Osteoblast (primary cell): Measurements from ENCODE around the gene CNN2. TPM values are rescaled to one million over a fixed set of nuclear protein-coding genes. Genes with fewer than 3 reads are reported as not detected.

Source experiments
- DNase-seq: peaks from one replicate; pipeline ENCODE4 v3.0.0; 2011; ENCODE audit warnings: low spot score, mixed read lengths; ENCODE audit not compliant: insufficient read length; ENCODE audit errors: missing footprints
- H2AFZ ChIP-seq: 2 replicates; pipeline ENCODE4 v1.6.0; 2011; ENCODE audit warnings: mild to moderate bottlenecking, low read length
- H3K27ac ChIP-seq: 2 replicates; pipeline ENCODE4 v1.5.1; 2011; ENCODE audit warnings: mild to moderate bottlenecking, low read depth, low read length, moderate library complexity
- H3K27me3 ChIP-seq: 2 replicates; pipeline ENCODE4 v1.6.0; 2012; ENCODE audit warnings: mild to moderate bottlenecking, control low read depth, inconsistent platforms, low read length, moderate library complexity; ENCODE audit not compliant: insufficient read depth
- H3K36me3 ChIP-seq: 2 replicates; pipeline ENCODE4 v1.5.1; 2011; ENCODE audit warnings: mild to moderate bottlenecking, low read length, control low read depth, moderate library complexity; ENCODE audit not compliant: insufficient read depth
- H3K4me1 ChIP-seq: 2 replicates; pipeline ENCODE4 v1.5.1; 2011; ENCODE audit warnings: mild to moderate bottlenecking, low read length, control low read depth, moderate library complexity; ENCODE audit not compliant: insufficient read depth
- H3K4me2 ChIP-seq: 2 replicates; pipeline ENCODE4 v1.6.0; 2011; ENCODE audit warnings: mild to moderate bottlenecking, low read length; ENCODE audit not compliant: insufficient read depth
- H3K4me3 ChIP-seq: fragments of 200-600 bp; sonication (generic); 3 replicates; pipeline ENCODE4 v1.5.1; 2012; ENCODE audit warnings: mild to moderate bottlenecking, low read length, inconsistent platforms; ENCODE audit not compliant: insufficient read depth
- H3K79me2 ChIP-seq: 2 replicates; pipeline ENCODE4 v1.6.0; 2012; ENCODE audit warnings: mild to moderate bottlenecking, low read length, control low read depth, inconsistent platforms; ENCODE audit not compliant: insufficient read depth
- H3K9me3 ChIP-seq: 2 replicates; pipeline ENCODE4 v1.5.1; 2011; ENCODE audit warnings: low read depth, low read length, control low read depth
- H4K20me1 ChIP-seq: 2 replicates; pipeline ENCODE4 v1.6.0; 2012; ENCODE audit warnings: mild to moderate bottlenecking, low read length, control low read depth; ENCODE audit not compliant: insufficient read depth
- total RNA-seq: library from RNA; depleted of rRNA; stranded (reverse); fragments of >200 nt; gene quantifications from 2 replicates; pipeline ENCODE4 v1.2.3, GENCODE V29; 2012
- TF ChIP-seq, protein P1 (sequence below): IDR thresholded peaks from 2 replicates; pipeline ENCODE4 v1.5.1; 2011; ENCODE audit warnings: mild to moderate bottlenecking, low read depth, low read length, moderate library complexity; ENCODE audit errors: extremely low read depth

CNN2 gene
- total RNA-seq, 1 donor: 594 TPM

DNA sequence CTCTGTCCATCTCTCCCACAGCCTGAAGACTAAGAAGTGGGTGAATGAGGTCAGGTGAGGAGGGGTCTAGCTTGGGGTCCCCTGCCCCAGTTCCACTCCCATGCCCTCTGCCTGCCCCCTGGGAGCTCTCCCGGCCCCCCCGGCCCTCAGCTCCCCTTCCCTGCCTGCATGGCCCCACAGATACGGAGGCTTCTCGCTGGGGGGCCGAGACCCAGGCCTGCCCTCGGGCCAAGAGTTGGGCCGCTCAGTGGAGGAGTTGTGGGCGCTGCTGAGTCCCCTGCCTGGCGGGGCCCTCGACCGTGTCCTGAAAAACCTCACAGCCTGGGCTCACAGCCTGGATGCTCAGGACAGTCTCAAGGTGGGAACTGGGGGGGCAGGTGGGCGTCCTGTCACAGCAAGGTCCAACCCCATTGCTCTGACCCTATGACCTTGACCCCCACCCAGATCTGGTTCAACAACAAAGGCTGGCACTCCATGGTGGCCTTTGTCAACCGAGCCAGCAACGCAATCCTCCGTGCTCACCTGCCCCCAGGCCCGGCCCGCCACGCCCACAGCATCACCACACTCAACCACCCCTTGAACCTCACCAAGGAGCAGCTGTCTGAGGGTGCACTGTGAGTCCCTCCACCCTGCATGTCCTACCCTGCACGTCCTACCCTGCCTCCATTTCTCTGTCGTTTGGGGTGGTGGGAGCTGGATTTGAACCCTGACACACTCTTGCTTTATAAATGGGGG is 29.6 kb downstream of the CNN2 start:
- H3K9me3 ChIP-seq: peaks cover 26% of the 10 kb centered on the region
- no peak overlapping the region for H2AFZ ChIP-seq
- no peaks in the 10 kb centered on the region for H3K4me1 ChIP-seq
- TF ChIP-seq, protein P1, sequence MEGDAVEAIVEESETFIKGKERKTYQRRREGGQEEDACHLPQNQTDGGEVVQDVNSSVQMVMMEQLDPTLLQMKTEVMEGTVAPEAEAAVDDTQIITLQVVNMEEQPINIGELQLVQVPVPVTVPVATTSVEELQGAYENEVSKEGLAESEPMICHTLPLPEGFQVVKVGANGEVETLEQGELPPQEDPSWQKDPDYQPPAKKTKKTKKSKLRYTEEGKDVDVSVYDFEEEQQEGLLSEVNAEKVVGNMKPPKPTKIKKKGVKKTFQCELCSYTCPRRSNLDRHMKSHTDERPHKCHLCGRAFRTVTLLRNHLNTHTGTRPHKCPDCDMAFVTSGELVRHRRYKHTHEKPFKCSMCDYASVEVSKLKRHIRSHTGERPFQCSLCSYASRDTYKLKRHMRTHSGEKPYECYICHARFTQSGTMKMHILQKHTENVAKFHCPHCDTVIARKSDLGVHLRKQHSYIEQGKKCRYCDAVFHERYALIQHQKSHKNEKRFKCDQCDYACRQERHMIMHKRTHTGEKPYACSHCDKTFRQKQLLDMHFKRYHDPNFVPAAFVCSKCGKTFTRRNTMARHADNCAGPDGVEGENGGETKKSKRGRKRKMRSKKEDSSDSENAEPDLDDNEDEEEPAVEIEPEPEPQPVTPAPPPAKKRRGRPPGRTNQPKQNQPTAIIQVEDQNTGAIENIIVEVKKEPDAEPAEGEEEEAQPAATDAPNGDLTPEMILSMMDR: no peak
- H4K20me1 ChIP-seq: no peaks in the 10 kb centered on the region
- H3K4me3 ChIP-seq: no peak overlapping the region
- no peaks in the 10 kb centered on the region for H3K27me3 ChIP-seq
- H3K79me2 ChIP-seq: no peaks in the 10 kb centered on the region
- H3K36me3 ChIP-seq: no peaks in the 10 kb centered on the region
- no peak for DNase-seq
- no peak overlapping the region for H3K27ac ChIP-seq
- no peak overlapping the region for H3K4me2 ChIP-seq

DNA sequence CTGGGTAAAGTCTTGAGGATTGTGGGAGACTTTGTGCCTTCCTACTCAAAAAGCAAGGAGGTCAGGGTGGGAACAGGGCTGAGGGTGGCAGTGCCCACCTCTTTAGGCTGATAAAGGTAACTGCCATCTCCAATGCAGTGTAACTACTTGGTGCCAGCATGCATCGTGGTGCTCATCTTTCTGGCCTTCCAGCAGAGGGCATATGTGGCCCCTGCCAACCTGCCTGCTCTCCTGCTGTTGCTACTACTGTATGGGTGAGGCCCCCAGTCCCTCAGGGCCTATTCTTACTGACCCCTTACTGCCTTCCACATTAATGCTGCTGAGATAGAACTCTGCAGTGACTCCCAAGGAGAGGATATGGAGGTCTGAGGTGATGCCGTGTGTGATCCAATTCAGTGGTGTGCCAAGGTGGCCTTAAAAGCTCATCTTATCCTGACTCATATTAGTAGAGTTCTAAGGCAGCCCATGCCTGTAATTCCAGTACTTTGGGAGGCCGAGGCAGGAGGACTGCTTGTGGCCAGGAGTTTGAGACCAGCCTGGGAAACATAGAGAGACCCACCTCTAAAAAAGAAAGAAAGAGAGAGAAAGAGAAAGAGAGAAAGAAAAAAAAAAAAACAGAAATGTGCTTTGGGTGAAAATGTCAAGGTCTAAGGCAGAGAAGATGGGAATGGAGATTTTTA is 30.9 kb downstream of the CNN2 start:
- Histone ChIP-seq H3K4me2 (no peak overlapping the region), H3K36me3 (no peaks in the 10 kb centered on the region), H3K4me3 (no peak overlapping the region), H3K4me1 (no peaks in the 10 kb centered on the region), H3K79me2 (no peaks in the 10 kb centered on the region), H3K9me3 (peaks cover 26% of the 10 kb centered on the region), H2AFZ (no peak overlapping the region), H3K27ac (no peak overlapping the region), H3K27me3 (no peaks in the 10 kb centered on the region), H4K20me1 (no peaks in the 10 kb centered on the region)
- DNase-seq: no peak
- TF ChIP-seq, protein P1: no peak

DNA sequence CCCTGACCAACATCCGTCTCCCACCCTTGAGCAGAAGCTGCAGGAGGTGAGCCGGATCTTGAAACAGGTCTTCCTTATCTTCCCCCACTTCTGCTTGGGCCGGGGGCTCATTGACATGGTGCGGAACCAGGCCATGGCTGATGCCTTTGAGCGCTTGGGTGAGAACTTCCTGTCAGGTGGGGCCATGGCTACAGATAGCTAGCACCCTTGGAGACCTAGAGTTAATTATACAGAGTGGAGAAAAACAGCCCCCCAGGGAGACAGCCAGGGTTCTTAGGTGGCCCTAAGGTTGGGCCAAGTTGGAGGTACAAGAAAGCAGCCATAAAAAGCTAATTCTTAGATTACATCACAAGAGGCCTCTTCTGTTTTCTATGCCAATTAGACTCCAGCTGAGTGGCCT is 31.7 kb downstream of the CNN2 start:
- no peaks in the 10 kb centered on the region for H3K36me3 ChIP-seq
- H3K27ac ChIP-seq: no peak overlapping the region
- H3K27me3 ChIP-seq: no peaks in the 10 kb centered on the region
- H3K4me2 ChIP-seq: no peak overlapping the region
- DNase-seq: no peak
- no peaks in the 10 kb centered on the region for H3K4me1 ChIP-seq
- H3K4me3 ChIP-seq: no peak overlapping the region
- H3K9me3 ChIP-seq: peaks cover 26% of the 10 kb centered on the region
- no peaks in the 10 kb centered on the region for H4K20me1 ChIP-seq
- no peaks in the 10 kb centered on the region for H3K79me2 ChIP-seq
- TF ChIP-seq, protein P1: no peak
- no peak overlapping the region for H2AFZ ChIP-seq

DNA sequence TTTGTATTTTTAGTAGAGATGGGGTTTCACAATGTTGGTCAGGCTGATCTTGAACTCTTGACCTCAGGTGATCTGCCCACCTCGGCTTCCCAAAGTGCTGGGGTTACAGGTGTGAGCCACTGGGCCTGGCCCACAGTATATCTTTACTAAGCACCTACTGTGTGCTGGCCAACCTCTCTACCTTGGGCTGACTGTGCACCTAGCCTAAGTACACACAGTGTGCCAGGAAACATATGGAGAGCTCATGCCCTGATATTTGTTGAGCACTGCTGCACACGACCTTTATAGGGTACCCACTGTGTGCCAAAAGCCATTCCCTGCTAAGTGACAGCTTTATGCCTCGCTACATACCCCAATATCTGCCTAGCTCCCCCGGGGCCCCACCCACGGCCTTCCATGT is 34.3 kb downstream of the CNN2 start:
- TF ChIP-seq, protein P1: no peak
- no peaks in the 10 kb centered on the region for H3K36me3 ChIP-seq
- H3K9me3 ChIP-seq: peaks cover 26% of the 10 kb centered on the region
- H3K27ac ChIP-seq: no peak overlapping the region
- H3K27me3 ChIP-seq: no peaks in the 10 kb centered on the region
- no peak overlapping the region for H2AFZ ChIP-seq
- no peak overlapping the region for H3K4me2 ChIP-seq
- no peaks in the 10 kb centered on the region for H4K20me1 ChIP-seq
- no peak overlapping the region for H3K4me3 ChIP-seq
- no peaks in the 10 kb centered on the region for H3K79me2 ChIP-seq
- no peaks in the 10 kb centered on the region for H3K4me1 ChIP-seq
- no peak for DNase-seq
